SU-DHL-6 (cell line): ENCODE data around the gene SNX6.

Experiments used
- EZH2phosphoT487 ChIP-seq: fragments of 200-600 bp; sonication (generic), shearing (Covaris generic); conservative IDR thresholded peaks from 2 replicates; pipeline ENCODE4 v1.6.1; 2018; ENCODE audit warnings: mild to moderate bottlenecking, antibody characterized with exemption, low read length, moderate library complexity, mixed read lengths
- TF ChIP-seq, protein P1 (sequence below): fragments of 200-600 bp; sonication (generic); IDR thresholded peaks from one replicate; pipeline ENCODE4 v1.5.1; 2017; ENCODE audit warnings: antibody characterized with exemption, mild to moderate bottlenecking, low read length, moderate library complexity; ENCODE audit not compliant: insufficient read depth, poor library complexity, severe bottlenecking

DNA sequence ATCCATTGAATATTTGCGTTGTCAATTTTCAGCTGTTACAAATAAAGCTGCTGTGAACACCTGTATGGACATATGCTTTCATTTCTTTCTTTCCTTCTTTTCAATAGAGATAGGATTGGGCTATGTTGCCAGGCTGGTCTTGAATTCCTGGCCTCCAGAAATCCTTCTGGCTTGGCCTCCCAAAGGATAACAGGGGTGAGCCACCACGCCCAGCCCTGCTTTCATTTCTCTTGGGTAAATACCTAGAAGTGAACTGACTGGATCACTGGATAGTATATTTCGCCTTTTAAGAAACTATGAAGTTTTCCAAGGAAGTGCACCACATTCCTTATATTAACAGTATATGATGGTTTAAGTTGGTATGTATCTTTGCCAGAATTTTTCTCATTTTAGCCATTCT is 58.2 kb downstream of the SNX6 start:
- TF ChIP-seq, protein P1, sequence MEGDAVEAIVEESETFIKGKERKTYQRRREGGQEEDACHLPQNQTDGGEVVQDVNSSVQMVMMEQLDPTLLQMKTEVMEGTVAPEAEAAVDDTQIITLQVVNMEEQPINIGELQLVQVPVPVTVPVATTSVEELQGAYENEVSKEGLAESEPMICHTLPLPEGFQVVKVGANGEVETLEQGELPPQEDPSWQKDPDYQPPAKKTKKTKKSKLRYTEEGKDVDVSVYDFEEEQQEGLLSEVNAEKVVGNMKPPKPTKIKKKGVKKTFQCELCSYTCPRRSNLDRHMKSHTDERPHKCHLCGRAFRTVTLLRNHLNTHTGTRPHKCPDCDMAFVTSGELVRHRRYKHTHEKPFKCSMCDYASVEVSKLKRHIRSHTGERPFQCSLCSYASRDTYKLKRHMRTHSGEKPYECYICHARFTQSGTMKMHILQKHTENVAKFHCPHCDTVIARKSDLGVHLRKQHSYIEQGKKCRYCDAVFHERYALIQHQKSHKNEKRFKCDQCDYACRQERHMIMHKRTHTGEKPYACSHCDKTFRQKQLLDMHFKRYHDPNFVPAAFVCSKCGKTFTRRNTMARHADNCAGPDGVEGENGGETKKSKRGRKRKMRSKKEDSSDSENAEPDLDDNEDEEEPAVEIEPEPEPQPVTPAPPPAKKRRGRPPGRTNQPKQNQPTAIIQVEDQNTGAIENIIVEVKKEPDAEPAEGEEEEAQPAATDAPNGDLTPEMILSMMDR, result no peak
- TF ChIP-seq EZH2phosphoT487, result no peak
